Vagina (tissue), 2 donors: ENCODE results near the gene TEX36.

Source experiments
- CTCF ChIP-seq, 3 experiments: fragments of 450-650 bp in 2 of 3; fragments of 200-600 bp in 1 of 3; sonication (generic) in 1 of 3; IDR thresholded peaks; one replicate each; pipeline ENCODE4 v1.5.1; 2017 to 2019; ENCODE audit warnings: antibody characterized with exemption in 3 of 3, mild to moderate bottlenecking in 2 of 3, moderate library complexity in 2 of 3
- POLR2A ChIP-seq, 2 donors: fragments of 450-650 bp; IDR thresholded peaks; one replicate each; pipeline ENCODE4 v1.6.1; 2017; ENCODE audit warnings: antibody characterized with exemption in 2 of 2, mild to moderate bottlenecking in 2 of 2, moderate library complexity in 2 of 2
- POLR2AphosphoS5 ChIP-seq, 2 donors: sonication (generic); formaldehyde crosslinking; IDR thresholded peaks; one replicate each; pipeline ENCODE4 v1.9.0; 2017; ENCODE audit warnings: antibody characterized with exemption in 2 of 2, mild to moderate bottlenecking in 2 of 2, low read depth in 1 of 2; ENCODE audit not compliant: insufficient read depth in 1 of 2

- TF ChIP-seq CTCF (IDR thresholded peaks at IDR 0.05) (no peak), POLR2A (IDR thresholded peaks at IDR 0.05) (no peak), POLR2AphosphoS5 (IDR thresholded peaks at IDR 0.05; ENCODE audit: insufficient read depth in 1 of 2, low read depth in 1 of 2) (no peak)
Observed at GRCh38 chr10:125637496-125637895, 45.5 kb downstream of the TEX36 start.
